Activated CD8-positive, alpha-beta memory T cell treated with anti-CD3 and anti-CD28 coated beads for 1 hour (primary cell): Measurements from ENCODE around the gene MSH2.
"Not testable (repeated sequence)": the region's sequence is repeated elsewhere in the genome, so short reads cannot be mapped to it uniquely, and the experiment has no call there.

Experiments used
- DNase-seq, 2 donors: peaks; one replicate each; pipeline ENCODE4 v3.0.0-alpha.2; 2020; ENCODE audit warnings: low read depth in 1 of 2; ENCODE audit errors: extremely low read depth in 1 of 2

MSH2 gene

GRCh38 chr2:47471429-47472116 lies 68.6 kb downstream of the MSH2 start:
- no peak for DNase-seq

GRCh38 chr2:47479863-47480262 lies 76.9 kb downstream of the MSH2 start:
- no peak for DNase-seq

- no peak for DNase-seq
These were observed 80.2 kb downstream of the MSH2 start for GRCh38 chr2:47483191-47483590.

- DNase-seq = no peak
These were observed 81.4 kb downstream of the MSH2 start for GRCh38 chr2:47484396-47484795.

- no peak for DNase-seq
These were observed 82.2 kb downstream of the MSH2 start for GRCh38 chr2:47485177-47485576.

- DNase-seq = no peak
These were observed 82.9 kb downstream of the MSH2 start for GRCh38 chr2:47485751-47486300.

- DNase-seq = no peak
These were observed 84.0 kb downstream of the MSH2 start for GRCh38 chr2:47486841-47487497.

- DNase-seq = no peak
These were observed 84.5 kb downstream of the MSH2 start for GRCh38 chr2:47487498-47487875.

GRCh38 chr2:47488870-47489584 lies 86.1 kb downstream of the MSH2 start:
- no peak for DNase-seq

- DNase-seq = no peak
These were observed 87.5 kb downstream of the MSH2 start for GRCh38 chr2:47490406-47490805.

- no peak for DNase-seq
These were observed 90.5 kb downstream of the MSH2 start for GRCh38 chr2:47493317-47494035.

GRCh38 chr2:47494267-47495130 lies 91.5 kb downstream of the MSH2 start:
- DNase-seq = no peak

GRCh38 chr2:47497843-47498460 lies 95.0 kb downstream of the MSH2 start:
- no peak for DNase-seq

- no peak for DNase-seq
These were observed 96.1 kb downstream of the MSH2 start for GRCh38 chr2:47499093-47499492.

GRCh38 chr2:47499621-47500309 lies 96.8 kb downstream of the MSH2 start:
- no peak for DNase-seq

- no peak for DNase-seq
These were observed 98.6 kb downstream of the MSH2 start for GRCh38 chr2:47501374-47502200.

- DNase-seq = not testable (repeated sequence)
These were observed 99.5 kb downstream of the MSH2 start for GRCh38 chr2:47502498-47502897.

- no peak for DNase-seq
These were observed 100.6 kb downstream of the MSH2 start for GRCh38 chr2:47503481-47504070.
